Measurements from ENCODE around the gene FBN1.

GRCh38 chr15:48595981-48596380 lies 49.5 kb downstream of the FBN1 start:
- TF ChIP-seq ARNTL (CRISPR knock-in tag; IDR thresholded peaks at IDR 0.05; ENCODE audit: borderline replicate concordance, low read depth), result no peak
- TF ChIP-seq TOX (CRISPR knock-in tag; IDR thresholded peaks at IDR 0.05; ENCODE audit: borderline replicate concordance), result no peak
- TF ChIP-seq ZFP30 (CRISPR knock-in tag; IDR thresholded peaks at IDR 0.05), result no peak
- TF ChIP-seq ZNF70 (CRISPR knock-in tag; IDR thresholded peaks at IDR 0.05), result no peak
- TF ChIP-seq ISL1 (CRISPR knock-in tag; IDR thresholded peaks at IDR 0.05), result no peak
- TF ChIP-seq ZNF565 (CRISPR knock-in tag; conservative IDR thresholded peaks at IDR 0.05; ENCODE audit: low read depth), result no peak
- TF ChIP-seq ESRRG (CRISPR knock-in tag; IDR thresholded peaks at IDR 0.05), result no peak
- no peak for TF ChIP-seq PATZ1 (CRISPR knock-in tag; IDR thresholded peaks at IDR 0.05; ENCODE audit: borderline replicate concordance)
- TF ChIP-seq ZFP3 (CRISPR knock-in tag; IDR thresholded peaks at IDR 0.05), result no peak
- no peak for TF ChIP-seq CREB5 (CRISPR knock-in tag; IDR thresholded peaks at IDR 0.05; ENCODE audit: low read depth)
- no peak for TF ChIP-seq TCF4 (CRISPR knock-in tag; IDR thresholded peaks at IDR 0.05; ENCODE audit: borderline replicate concordance)
- TF ChIP-seq OSR1 (CRISPR knock-in tag; IDR thresholded peaks at IDR 0.05), result no peak
- no peak for TF ChIP-seq ZC3H10 (CRISPR knock-in tag; IDR thresholded peaks at IDR 0.05)
- TF ChIP-seq ZNF8 (CRISPR knock-in tag; IDR thresholded peaks at IDR 0.05), result no peak
